Activated effector memory CD4-positive, alpha-beta T cell treated with anti-CD3 and anti-CD28 coated beads, Interleukin-2, amount 50 U/mL, for 16 hours (primary cell): ENCODE results near the gene GNA12.
"Not testable (repeated sequence)": the region's sequence is repeated elsewhere in the genome, so short reads cannot be mapped to it uniquely, and the experiment has no call there.

Experiments
- DNase-seq: peaks from one replicate; pipeline ENCODE4 v3.0.0-alpha.2; 2020

Gene GNA12

GRCh38 chr7:2738766-2739549 is 105.2 kb downstream of the GNA12 start:
- DNase-seq, result peak; percentile 34

GRCh38 chr7:2737771-2738540 is 106.2 kb downstream of the GNA12 start:
- DNase-seq, result peak; percentile 44

- peak; percentile 31 for DNase-seq
Observed at GRCh38 chr7:2737005-2737743, 106.9 kb downstream of the GNA12 start.

DNA sequence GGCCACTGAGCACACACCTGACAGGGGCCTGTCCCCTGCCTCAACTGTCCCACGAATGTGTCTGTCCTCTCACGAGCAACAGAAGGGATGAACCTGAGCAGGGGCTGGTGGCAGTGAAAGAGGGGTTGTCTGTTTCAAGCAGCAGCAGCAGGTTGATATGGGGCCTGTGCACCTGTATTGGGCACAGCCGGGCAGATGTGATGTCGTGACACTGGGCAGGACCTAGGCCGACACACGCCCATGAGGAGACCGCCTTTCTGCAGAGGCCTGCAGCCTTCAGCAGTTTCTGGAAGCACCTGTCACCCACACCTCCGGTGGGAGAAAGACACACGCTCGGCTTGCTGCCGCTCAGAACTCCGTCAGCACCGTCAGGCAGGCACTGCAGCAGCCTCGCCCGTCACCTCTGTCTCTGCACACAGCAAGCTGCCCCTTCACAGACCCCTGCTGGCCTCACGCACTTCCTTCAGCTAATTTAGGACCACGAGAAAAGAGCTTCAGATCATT is 107.6 kb downstream of the GNA12 start:
- peak; percentile 50 for DNase-seq

DNA sequence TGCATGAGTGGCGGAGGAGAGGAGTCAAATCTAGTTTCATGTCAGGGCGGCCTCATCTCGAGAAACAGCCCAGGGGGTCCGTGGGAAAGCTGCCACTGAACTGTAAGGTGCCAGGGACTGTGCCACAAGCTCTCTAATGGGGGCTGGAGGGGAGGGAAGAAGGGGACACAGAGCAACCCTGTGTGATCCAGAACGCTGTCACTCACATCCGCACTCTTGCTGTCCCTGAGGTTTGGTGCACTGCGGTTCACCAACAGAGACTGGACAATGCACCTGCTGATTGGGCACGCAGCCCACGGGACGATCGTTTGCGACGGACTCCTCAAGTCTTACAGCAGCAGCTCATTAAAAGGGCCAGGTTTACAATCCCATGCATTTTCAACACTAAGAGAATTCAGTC is 108.4 kb downstream of the GNA12 start:
- DNase-seq, result peak; percentile 44

GRCh38 chr7:2734751-2735571 is 109.1 kb downstream of the GNA12 start:
- DNase-seq, result no peak

DNA sequence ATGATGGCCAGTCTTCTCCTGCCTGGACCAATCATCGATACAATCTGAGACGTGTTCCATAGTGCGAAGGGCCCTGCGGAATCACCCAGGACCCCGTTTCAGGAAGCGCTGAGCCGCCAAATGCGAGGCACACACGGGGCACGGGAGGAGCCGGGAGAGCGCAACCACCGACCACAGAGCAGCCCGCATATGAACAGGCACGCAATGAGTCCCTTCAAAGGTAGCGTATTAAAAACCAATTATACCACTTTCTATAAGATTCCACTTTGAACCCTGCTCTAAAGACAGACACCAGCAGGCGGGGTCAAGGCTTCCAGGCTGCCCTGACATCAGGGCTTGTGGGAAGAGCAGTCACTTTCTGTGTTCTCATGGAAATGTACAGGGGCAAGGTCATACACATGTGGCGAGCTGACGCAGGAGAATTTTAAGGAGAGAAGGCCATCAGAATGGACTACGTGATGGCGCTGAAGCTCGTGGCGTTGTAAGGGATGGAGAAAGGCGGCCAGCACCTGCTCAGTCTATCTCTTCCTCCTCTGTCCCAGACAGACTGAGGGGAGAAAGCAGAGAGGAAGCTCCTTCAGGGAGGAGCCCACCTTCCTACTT is 109.9 kb downstream of the GNA12 start:
- DNase-seq, result peak; percentile 52

DNA sequence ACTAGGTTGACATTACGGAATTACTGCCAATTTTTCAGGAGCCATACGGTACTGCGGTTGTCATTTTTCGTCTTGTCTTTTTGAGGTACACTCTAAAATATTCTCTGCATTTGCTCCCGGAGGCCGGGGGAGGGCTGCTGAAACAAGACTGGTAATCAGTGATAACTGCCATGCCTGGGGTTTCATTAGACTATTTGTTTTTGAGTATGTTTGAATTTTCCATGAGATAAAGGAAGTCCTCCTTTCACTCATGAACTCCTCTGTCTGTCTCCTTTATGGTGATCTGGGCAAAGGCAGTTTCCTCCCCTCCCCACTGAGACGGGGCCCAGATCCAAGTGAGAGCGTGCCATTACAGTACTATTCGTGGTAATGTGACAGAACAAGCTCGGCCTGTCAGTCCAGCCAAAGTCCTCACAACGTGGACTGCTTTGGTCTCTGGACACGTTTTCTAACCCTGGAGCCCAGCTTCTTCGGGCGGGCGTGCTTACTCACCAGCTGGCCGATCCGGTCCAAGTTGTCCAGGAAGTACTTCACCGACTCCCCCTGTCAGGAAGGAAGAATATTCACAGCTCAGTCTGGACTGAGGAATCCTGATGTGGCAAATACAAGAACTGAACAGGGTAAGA is 111.0 kb downstream of the GNA12 start:
- peak; percentile 47 for DNase-seq

DNA sequence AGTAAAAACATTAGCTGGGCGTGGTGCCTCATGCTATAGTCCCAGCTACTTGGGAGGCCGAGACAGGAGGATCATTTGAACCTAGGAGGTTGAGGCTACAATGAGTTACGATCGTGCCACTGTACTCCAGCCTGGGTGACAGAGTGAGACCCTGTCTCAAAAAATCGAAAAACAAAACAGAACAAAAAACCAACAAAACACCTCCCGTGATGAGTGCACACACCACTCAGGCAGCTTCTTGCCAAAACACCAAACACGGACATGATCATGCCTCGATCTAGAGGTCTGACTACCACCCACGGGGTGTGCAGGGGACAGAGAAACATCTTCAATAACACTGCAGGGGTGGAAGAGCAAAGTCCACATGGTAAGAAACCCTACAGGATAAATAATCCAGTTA is 111.7 kb downstream of the GNA12 start:
- DNase-seq, result peak; percentile 36

GRCh38 chr7:2730846-2731770 is 113.0 kb downstream of the GNA12 start:
- peak; percentile 48 for DNase-seq

DNA sequence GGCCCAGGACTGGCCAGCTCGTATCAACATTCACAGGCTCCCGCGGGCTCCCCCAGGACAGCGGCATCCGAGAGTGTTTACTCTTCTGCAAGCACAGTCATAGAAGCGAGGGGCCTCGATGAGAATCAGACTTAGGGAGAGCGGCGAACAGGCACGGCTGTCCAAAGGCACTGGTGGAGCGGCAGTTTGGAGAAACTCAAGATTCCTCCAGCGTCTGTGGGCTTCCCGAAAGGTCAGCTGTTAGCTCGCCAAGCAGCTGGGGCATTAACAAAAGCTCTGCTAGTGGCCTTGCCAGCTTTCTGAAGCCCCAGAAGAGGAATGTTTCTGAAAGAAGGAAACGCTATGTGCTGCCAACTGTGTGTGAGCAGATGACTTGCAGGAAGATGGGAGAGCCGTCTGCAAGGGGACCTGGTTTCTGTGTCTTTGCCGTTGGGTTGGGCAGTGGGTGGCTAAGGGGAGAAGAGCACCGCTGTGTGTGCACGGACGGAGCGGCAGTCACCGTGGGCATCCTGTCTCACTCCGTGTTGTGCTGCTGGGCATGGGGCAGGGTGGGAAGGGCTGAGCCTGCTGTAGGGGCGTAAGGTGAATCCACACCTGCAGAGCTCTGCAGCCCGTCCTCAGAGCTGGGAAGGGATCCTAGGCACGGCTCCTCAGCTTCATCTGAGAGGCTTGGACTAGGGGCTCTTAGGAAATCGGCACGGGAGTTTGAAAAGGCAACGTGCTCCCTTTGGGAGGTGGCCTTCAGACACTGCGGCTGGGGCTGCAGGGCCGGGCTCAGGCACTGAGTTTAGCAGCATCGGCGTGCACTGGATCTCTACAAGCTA is 114.0 kb downstream of the GNA12 start:
- DNase-seq, result peak; percentile 37

DNA sequence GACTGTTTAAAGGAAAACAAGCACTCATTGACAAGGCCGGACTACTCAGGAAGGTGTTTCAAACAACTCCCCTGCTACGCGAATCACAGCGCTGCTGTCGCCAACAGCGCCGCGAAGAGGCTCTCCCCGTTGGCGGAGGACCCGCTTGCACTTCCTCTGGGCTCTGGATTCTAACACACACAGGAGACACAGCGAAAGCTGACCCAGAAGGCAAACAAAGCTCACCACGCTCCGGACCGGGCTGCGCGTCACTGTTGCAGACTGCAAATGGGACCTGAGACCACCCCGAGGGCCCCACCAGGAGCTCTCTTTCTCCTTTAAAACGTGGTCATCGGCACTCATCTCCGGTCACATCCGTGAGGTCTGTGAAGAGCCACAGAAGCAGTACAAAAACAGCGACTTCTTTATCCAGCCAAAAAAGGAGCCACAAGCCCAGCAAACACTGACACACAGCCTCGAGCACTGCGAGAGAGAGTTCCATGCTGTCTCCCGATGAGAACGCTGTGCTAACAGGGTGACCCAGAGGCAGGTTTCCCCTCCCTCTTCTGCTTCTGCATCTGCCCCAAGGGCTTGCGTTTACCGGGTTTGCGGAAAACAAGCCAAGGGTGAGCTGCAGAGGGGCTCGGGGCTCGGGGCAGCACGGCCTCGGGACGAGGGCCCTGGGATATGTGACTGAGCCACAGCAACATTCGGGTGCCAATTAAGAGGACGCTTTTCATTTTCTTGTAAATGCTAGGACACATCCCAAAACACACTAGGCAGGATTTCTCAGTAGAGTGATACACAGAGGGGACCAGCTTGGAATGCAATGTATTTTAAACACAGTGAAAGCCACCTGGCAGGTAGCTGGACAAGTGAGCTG is 114.8 kb downstream of the GNA12 start:
- DNase-seq, result peak; percentile 33

- DNase-seq, result no peak
Observed at GRCh38 chr7:2728316-2729030, 115.6 kb downstream of the GNA12 start.

DNA sequence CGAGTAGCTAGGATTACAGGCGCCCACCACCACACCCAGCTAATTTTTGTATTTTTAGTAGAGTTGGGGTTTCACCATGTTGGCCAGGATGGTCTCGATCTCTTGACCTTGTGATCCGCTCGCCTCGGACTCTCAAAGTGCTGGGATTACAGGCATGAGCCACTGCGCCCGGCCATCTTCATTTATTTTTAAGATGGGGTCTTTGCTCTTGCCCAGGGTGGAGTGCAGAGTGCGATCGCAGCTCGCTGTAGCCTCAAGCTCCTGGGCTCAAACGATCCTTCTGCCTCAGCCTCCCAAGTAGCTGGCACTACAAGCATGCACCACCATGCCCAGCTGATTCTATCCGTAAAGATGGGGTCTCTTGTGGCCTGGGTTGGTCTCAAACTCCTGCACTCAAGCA is 116.9 kb downstream of the GNA12 start:
- not testable (repeated sequence) for DNase-seq

DNA sequence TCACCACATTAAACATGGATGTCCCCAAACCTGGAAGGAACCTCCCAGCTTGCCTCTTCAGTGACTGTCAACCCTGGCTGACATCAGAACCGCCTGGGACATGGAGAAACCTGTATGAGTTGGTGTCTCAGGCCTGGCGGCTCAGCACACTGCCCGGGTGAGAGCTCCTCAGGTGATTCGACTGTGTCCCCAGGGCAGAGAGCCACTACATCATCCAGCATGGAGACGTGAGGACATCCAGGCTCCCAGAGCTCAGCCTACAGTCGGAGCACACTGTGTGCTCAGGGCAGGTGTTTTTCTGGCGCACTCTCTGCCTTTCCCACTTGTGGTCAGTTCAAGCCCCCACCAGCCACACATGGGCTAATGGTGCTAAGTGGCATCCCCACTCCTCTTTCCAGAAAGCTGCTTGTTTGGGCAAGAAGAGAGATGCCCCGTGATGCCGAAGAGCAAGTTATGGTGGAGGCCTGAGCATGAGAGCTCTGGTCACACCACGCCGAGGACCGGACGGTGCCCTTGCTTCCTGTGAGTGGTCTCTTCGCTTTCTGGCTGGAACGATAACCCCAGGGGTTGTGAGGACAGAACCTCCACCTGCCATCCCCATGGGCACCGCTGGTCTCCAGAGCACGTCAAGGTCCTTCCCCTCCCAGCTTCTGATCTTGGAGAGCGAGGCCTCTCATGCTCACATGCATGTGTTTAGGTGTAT is 117.6 kb downstream of the GNA12 start:
- DNase-seq, result peak; percentile 50

- peak; percentile 50 for DNase-seq
Observed at GRCh38 chr7:2725178-2726105, 118.7 kb downstream of the GNA12 start.
